Measurements from ENCODE around the gene EMX1. TPM values are rescaled to one million over a fixed set of nuclear protein-coding genes. Genes with fewer than 3 reads are reported as not detected.
"Not testable (repeated sequence)": the region's sequence is repeated elsewhere in the genome, so short reads cannot be mapped to it uniquely, and the experiment has no call there.

The EMX1 gene
- total RNA-seq, 1 experiment from 2014 or later: 0.23 TPM

DNA sequence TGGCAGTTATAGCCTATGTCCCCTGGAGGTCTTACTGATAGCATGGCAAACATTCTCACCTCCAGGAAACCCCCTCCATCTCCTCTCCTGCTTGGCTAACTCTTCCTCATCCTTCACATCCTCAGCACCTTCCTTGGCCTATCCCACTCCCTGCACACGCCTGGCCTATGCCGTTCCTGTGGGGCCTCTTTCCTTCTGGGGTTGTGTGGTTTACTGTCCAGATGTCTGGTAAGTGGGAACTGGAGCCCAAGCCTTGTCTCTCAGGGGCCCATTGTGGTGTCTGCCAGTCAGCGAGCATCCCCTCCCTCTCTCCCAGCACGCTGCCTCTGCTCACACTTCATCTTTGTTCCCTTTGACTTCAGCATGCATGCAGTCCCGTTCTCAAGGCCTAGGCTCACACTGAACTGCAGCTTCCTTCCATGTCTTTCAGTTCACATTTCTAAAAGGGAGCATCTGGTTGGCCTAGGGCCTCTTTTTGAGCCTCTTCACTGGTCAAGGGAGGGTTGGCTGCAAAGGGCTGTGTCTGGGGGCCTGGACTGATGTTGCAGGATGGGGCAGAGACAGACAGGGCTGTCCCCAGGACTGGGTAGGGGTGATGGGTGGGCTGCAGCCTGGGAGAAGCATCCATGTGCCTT is 17.0 kb upstream of the EMX1 start:
- no peak for DNase-seq (ENCODE audit: low spot score)

DNA sequence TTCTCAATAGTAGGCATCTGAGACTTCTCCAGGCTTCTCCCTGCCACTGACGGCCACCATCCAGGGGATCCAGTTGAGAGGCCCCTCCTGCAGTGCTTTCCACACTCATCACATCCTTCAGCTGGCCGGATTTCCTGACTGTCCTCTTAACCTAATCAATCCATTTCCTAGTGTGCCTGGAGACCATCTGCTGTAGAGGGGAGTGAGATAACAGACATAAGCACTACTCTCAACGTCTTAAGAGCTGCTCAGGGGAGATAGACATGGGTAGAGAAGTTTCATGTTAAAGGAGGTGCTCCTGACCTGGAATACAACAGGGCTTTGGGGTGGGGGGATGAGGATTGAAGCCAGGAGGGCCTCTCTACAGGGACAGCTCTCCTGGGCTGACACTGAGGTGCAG is 15.9 kb upstream of the EMX1 start:
- no peak for DNase-seq (ENCODE audit: low spot score)

DNA sequence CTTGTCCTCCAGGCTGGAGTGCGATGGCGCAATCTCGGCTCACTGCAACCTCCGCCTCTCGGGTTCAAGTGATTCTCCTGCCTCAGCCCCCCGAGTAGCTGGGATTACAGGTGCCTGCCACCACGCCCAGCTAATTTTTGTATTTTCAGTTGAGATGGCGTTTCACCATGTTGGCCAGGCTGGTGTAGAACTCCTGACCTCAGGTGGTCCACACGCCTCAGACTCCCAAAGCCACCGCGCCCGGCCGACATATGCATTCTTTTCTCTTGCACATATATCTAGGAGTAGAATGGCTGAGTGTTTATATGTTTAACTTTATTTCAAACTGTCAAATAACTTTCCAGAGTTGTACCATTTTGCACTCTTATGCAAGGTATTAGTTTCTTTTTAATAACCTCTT is 9.9 kb upstream of the EMX1 start:
- not testable (repeated sequence) for DNase-seq (ENCODE audit: low spot score)

DNA sequence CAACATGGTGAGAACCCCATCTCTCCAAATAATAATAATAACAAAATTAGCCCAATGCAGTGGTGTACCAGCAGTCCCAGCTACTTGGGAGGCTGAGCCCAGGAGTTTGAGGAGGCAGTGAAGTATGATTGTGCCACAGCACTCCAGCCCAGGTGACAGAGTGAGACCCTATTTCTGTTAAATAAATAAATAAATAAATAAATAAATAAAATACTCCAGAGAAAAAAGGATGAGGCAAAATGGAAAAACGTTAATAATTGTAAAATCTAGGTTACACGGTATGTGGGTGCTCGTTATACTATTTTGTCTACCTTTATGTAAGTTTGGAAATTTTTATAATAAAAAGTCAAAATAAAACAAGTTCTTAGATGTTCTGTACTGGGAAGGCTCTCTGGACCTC is 8.6 kb upstream of the EMX1 start:
- no peak for DNase-seq (ENCODE audit: low spot score)

DNA sequence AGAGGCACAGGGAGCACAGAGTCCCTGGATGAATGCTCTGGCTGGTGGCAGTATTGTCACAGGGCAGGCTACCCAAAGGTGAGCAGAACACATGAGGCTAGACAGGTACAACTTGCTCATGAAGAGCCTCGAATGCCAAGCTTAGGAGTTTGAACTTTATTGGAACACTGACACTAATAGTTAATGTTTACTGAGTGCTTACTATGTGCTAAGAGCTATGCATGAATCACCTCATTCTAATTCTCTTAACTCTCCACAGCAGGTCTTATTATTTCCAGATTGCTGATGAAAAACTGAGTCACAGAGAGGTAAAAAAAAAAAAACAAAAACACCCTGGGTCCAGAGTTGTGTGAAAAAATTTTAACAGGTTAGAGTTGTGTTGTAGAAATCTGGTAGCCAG is 6.1 kb upstream of the EMX1 start:
- DNase-seq (ENCODE audit: low spot score): no peak

DNA sequence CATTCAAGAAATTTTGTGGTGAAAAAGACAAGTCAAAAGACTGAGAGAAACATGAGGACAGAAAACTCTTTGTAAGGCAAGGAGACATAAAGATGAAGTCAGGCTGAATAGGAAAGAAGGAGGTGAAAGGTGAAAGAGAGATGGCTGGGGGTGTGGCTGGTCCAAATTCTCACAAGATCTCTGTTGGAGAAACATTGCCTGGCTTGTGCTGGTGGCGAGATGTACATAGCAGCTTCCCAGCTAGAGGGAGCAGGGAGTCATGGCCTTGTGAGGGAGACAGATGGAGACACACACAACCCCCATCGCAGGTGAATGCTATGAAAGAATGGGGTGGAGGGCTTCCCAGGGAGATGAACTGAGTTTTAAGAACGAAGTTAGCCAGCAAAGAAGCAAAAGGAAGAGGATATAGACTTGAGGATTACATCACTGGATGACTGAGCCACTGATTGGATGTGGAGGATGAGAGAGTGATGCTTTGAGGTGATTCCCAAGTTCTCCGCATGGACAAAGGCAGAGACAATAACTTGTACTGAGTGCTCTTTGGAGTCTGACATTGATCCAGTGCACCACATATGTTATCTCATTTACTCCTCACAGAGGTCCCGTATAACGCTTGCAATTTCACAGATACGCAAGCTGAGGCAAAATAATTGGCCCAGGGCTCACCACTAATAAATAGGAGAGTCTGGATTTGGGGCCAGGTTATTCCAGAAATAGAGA is 3.7 kb upstream of the EMX1 start:
- no peak for DNase-seq (ENCODE audit: low spot score)

DNA sequence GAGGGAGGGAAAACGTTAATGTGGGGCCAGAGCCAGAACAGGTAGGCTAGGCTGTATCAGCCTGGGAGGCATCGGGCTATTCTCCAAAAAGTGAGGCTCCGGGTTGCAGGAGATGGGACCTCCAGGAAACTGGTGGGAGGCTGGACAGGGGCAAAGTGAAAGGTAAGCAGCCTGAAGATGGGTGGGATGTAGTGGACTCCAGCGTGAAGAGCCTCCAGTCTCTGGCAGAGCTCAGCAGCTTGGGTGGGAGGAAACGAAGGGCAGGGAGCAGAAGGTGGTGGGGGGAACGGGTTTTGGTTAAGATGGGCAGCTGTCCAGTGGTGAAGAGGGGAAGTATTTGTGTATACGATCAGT is 3.1 kb upstream of the EMX1 start:
- DNase-seq (ENCODE audit: low spot score): no peak

DNA sequence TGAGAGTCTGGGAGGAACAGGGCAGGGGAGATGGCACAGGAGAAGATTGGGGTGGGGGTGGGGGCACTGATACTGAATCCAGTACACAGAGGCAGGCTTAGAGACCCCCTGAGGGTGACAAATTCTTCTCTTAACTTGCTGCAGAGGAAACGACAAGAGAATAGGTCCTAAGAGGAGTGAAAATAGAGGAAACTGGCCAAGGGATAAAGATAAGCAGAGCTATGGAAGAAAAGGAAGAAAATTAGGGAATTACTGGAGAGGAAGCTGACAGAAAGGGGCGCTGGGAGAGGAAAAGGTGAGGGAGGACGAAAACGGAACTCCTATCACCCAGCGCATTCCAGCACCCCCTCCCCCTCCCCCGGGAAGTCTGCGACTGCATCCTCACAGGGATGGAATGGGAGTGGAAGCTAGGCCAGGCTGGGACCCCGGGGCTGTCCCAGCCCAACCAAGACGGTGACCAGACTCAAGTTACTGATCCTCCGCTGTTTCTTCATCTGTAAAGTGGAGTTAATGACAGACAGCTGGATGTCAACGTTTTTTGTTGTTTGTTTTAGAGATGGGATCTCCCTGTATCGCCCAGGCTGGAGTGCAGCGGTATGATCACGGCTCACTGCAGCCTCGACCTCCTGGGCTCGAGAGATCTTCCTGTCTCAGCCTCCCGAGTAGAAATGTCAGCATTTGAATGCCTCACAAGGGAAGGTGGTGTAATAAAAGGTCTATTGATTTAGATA is 2.6 kb upstream of the EMX1 start:
- DNase-seq (ENCODE audit: low spot score): no peak

DNA sequence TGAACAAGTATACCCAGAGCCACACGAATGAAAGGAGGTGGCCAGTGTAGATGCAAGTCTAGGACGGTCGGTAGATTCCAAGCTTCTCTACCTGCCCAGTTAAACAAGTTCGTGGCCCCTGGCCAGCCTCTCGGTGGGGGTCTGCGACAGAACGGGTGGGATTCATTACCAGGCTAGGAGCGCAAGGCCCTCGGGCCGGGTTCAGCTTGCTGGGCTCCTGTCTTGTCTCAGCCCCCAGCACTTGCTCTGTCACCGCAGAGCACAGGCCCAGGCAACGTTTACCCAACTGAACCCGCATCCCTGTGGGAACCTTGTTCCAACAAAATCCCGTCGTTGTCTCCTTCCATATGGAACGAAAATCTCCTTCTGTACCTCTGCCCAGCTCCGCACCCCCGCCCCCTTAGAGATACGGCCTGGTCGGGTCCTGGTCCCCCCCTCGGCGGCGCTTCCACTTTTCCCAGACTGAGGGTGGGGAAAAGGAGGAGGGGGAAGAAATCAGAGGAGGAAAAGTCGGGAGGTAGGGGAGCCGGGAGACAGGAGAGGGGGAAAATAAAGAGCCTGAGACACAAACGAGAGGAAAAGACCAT is 1.9 kb upstream of the EMX1 start:
- no peak for DNase-seq (ENCODE audit: low spot score)

DNA sequence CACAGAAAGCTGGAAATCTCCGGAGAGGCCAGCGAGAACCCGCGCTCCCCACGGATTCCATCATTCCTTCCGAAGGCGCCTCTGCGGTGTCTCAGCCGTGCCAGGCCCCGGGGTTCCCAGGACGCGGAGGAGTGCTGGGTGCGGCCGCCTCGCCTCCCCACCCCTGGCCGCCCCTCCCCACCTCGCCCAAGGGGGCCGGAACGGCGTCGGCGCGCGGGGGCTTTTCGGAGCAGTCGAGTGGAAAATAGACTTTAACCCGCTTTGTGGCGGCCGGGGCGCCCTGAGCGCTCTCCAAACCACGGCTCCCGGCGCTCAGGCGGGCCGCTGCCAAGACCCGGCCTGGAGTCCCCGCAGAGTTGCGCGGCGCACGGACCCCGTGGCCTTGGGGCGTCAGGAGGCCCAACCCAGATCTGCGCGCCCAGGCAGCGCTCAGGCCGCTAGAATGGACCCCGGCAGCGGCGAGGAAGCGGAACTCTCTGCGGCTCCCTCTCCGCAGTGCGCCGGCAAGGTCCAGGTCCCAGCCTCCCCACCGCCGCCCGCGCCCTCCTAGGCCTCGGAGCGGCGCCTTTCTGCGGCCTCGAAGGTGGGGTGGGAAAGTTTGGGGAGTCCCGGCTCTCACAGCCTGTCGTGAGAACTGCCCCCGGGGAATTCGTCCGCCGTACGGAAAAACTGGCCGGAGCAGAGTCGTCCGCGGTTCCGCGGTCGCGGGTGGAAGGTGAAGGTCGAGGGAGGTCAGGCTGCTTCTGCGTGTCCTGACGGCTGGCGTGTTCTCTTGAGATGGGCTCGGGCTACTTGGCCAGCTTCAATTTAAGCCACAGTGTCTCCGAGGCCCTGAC is 1.2 kb upstream of the EMX1 start:
- peak; percentile 62 for DNase-seq (ENCODE audit: low spot score)

DNA sequence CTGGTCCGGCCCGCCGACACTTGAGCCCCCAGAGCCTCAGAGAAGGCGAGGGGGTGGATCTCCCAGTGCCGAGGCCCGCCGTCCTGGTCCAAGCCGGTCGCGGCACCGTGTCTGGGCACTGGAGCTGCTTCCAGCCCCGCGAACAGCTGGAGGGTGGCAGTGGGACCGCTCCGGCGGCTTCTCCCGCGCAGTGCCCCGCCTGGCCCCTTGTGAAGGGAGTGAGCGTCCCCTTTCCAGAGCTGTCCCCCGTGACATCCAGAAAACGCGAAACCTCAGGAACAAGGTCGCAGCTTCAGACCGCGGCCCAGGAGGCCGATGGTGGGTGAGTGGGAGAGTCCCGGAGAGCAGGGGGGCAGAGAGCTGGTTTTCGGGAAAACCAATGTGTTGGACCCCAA is 579 bp upstream of the EMX1 start:
- DNase-seq (ENCODE audit: low spot score): no peak

DNA sequence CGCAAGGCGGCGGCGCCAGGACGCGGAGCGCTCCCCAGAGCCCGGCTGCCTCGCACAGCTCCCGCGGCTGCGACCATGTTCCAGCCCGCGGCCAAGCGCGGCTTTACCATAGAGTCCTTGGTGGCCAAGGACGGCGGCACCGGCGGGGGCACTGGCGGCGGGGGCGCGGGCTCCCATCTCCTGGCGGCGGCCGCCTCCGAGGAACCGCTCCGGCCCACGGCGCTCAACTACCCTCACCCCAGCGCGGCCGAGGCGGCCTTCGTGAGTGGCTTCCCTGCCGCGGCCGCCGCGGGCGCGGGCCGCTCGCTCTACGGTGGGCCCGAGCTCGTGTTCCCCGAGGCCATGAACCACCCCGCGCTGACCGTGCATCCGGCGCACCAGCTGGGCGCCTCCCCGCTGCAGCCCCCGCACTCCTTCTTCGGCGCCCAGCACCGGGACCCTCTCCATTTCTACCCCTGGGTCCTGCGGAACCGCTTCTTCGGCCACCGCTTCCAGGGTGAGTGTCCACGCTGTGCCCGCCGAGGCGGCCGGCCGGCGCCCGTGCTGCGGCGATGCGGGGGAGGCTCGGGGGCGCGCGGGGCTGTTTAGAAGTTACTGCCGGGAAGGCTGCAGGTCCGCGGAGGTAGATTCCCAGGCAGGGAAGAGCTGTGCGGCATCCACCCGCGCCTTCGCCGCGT is 696 bp downstream of the EMX1 start:
- DNase-seq (ENCODE audit: low spot score): no peak

DNA sequence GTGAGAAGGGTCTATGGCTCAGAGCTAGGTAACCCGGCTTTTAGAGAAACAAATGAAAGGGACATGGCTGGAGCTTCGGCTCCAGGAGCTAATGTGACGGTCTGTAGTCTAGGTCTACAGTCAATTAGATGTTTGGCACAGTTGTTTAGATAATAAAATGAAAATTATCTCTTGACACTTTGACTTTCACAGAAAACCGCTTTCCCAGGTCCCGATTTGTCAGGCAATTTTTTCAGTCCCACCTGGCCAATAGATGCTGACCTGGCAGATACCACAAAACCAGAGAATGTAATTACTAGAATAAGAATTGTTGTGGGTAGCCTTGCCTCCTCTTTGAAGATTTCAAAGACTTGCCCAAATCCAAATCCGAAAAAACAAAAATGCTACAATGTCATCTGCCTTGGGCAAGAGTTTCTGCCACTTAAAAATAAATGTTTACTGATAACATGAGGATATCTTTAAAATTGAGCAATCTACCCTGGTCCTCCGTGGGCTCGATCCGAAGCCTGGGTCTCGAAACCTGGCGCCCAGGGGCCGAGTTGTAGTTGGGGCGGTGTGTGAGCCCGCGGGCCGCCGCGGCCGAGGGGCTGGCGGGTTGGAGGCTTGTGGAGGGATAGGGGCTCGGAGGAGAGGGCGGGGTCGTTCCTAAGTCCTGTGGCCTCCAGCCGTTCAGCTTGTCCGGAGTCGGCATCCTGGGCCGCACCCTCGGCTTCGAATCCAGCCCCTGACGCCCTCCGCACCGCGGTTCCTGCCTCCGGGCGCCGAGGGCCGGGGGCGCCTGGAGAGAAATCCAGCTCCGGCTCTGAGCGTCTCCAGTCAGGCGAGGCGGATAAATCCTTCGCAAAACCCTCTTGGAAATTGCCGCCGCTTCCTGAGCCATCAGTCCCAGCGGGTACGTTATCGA is 2.3 kb downstream of the EMX1 start:
- no peak for DNase-seq (ENCODE audit: low spot score)

DNA sequence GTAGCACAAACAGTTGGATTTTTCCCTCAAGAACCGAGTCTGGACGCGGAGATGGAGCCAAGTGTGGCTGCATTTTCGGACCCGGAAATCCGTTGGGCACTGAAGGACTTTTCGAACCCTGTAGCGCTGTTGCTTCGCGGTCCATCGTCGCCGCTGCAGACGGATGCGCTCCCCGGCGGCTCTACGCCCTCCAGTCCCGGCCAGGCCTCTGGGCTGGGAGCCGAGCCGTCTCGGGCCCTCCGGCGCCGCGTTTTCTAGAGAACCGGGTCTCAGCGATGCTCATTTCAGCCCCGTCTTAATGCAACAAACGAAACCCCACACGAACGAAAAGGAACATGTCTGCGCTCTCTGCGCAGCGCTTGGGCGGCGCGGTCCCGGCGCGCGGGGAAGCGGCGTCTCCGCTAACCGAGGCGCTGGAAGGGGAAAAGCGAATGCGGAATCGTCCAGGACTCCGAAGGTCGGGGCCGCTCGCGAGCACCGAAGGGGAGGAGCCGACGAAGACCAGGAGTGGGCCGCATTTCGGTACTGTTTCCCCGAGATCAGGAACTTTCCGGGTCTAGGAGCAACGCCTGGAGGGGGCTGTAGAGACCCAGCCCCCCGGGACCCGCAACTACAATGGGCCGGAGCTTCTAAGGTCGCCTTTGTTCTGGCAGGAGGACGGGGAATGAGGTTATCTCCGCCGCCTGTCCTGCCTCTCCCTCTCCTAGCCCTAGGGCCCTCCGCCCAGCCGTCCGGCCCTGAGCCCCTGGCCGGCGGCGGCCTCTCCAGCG is 3.2 kb downstream of the EMX1 start:
- no peak for DNase-seq (ENCODE audit: low spot score)

DNA sequence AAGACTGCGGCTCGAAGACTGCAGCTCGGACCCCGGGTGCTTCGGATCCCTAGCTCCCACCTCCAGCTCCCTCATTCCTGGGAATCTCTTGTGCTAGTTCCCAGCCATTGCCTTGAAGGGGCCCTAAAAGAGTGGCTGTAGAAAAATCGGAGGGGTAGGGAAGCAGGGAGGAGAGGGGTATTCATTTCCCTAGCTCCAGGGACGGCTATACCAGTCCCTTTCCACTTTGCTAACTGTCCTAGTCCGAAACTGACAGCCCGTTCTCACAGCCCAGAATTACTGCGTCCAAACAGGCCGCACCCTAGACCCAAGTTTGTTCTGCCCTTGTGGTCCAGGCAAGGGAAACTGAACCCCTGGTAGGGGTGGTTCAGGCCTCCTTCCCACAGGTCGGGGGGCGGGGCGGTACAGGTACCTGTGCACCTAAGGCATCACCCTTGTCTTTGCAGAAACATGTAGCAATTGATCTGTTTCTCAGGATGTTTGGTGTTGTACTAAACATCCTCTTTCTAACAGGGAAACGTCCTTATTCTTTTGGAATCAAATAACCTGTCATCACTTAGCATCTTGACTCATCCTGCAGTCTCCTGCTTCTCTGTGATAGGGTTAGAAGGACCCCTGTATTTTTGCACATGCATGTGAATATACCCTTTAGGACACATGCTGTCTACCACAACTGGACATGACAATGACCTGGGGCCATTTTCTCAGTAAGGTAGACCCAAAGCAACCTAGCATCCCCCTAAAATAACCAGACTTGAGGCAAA is 4.0 kb downstream of the EMX1 start:
- DNase-seq (ENCODE audit: low spot score): no peak

DNA sequence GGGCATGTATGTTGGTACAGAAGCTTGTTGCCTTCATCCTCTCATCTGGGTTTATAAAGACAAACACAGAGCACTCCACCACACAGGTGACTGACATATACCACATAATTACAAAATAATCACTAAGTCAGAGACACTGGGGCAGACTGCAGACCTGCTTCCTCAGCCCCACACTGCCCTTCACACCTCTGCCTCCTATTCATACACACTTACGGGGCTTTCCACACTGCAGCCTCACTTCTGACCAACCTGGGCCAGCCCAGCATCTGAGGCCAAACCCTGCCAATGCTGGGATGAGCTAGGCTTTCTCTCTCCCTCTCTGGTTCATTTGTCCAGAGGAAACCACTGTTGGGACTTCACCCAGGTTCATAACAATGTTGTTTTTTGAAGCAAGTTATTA is 4.5 kb downstream of the EMX1 start:
- DNase-seq (ENCODE audit: low spot score): no peak

DNA sequence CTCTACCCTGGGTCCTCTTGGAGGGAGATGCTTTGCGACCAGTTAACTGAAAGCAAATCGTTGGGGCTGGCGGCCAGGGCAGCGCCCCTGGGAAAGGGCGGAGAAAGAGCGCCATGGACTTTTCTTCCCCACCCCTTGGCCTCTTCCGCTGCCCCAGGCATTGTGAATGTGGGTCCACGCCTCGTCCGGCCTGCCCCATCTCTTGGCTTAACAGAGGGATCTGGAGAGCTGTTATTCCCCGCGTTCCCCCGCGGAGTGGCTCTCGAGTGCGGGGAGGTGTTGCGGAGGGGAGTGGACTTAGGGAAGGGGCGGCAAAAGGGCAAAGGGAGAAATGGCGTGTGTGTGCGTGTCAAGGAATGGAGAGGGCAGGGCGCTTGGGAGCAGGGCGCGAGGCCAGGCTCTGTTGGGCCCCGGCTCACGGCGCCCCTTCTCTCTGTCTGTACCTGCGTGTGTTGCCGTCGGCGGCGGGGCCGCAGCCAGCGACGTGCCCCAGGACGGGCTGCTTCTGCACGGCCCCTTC is 6.6 kb downstream of the EMX1 start:
- DNase-seq (ENCODE audit: low spot score): no peak
